Fibroblast of peridontal ligament (primary cell): ENCODE results near the gene SERPINE3.

Experiments used
- DNase-seq: peaks from one replicate; pipeline ENCODE4 v3.0.0-alpha.2; 2010; ENCODE audit errors: extremely low read depth

Gene SERPINE3

GRCh38 chr13:51328488-51328887, 11.0 kb upstream of the SERPINE3 start:
- no peak for DNase-seq

- DNase-seq = peak; percentile 29
Measured at GRCh38 chr13:51329606-51330005, 9.9 kb upstream of the SERPINE3 start.

DNA sequence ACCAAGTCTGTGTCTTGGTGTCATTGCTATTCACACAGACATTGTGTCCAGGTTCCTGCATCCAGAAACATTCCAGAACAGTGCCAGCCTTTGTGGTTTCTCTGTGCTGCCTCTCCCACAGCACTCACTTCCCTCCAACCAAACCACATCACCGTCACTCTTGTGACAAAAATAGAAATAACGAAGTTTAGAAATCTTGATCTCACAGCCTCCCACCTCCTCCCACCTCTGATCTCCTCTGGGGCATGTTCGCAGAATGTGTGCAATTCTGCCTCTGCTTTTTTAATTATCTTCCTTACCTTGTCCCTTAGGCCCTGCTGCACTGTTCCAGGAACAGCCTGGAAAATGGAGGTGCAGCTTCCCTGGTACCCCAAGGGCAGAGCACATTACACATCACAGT, 8.7 kb upstream of the SERPINE3 start:
- peak; percentile 65 for DNase-seq

GRCh38 chr13:51331354-51331861, 8.1 kb upstream of the SERPINE3 start:
- no peak for DNase-seq

GRCh38 chr13:51332566-51333361, 6.7 kb upstream of the SERPINE3 start:
- DNase-seq = no peak

DNA sequence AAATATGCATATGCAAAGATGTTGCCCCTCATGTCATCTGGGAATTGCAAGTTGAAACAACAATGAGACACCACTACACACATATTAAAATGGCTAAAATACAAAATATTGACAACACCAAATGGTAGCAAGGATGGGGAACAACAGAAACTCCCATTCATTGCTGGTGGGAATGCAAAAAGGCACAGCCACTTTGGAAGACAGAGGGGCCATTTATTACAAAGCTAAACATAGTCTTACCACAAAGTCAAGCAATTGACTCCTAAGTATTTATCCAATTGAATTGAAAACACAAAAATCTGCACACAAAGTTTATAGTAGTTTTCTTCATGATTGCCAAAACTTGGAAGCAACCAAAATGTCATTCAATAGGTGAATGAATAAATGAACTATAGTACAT, 6.1 kb upstream of the SERPINE3 start:
- no peak for DNase-seq

DNA sequence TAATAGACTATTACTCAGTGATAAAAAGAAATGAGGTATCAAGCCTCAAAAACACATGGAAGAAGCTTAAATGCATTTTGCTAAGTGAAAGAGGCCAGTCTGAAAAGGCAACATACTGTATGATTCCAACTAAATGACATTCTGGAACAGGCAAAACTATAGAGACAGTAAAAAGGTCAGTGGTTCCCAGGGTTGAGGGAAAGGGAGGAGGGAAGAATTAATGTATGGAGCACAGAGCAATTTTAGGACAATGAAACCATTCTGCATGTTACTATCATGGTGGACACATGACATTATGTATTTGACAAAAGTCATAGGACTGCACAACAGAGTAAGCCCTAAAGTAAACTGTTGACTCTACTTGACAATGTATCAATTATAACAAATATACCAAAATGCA, 5.7 kb upstream of the SERPINE3 start:
- DNase-seq = no peak

GRCh38 chr13:51336746-51337145, 2.7 kb upstream of the SERPINE3 start:
- DNase-seq = no peak

GRCh38 chr13:51339952-51340732, 651 bp downstream of the SERPINE3 start:
- DNase-seq = peak; percentile 31

- DNase-seq = no peak
Measured at GRCh38 chr13:51341232-51341631, 1.7 kb downstream of the SERPINE3 start.

DNA sequence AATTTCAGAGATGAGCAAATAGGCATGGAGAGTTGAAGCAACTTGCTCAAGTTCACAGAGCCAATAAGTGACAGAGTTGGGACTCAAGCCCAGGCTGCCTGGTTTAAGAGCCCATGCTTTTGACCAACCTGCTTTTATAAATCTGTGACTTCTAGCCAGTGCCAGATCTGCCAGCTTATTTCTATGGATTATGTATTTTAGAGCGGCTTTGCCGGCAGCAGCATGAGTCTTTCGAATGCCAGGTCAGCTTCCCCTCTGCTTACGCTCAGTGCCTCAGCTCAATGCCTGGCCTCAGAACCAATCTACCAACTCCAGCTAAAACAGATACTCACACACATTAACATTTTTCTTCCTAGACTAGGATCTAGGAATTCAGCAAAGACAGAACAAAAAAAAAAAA, 2.3 kb downstream of the SERPINE3 start:
- no peak for DNase-seq

GRCh38 chr13:51342706-51343105, 3.2 kb downstream of the SERPINE3 start:
- peak; percentile 69 for DNase-seq

- DNase-seq = no peak
Measured at GRCh38 chr13:51343475-51343874, 4.0 kb downstream of the SERPINE3 start.

DNA sequence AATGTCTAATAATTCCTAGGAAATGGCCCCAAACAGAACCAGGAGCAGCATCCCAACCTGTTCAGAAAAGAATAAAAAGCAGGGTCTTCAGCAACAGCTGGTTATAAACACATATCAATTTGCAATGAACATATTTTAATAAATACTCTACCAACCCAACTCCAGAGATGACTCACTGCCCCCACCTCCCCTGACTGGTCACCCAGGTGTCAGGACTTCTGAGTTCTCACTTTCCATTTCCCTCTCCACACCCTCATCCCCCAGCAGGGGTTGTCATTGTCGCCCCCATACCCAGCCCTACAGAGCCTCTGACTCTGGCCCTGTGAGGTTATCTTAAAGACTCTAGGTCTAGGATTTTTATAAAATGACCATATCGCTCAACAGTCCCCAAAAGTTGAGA, 6.9 kb downstream of the SERPINE3 start:
- DNase-seq = no peak

GRCh38 chr13:51347099-51347498, 7.6 kb downstream of the SERPINE3 start:
- no peak for DNase-seq

GRCh38 chr13:51348069-51348967, 8.8 kb downstream of the SERPINE3 start:
- no peak for DNase-seq

DNA sequence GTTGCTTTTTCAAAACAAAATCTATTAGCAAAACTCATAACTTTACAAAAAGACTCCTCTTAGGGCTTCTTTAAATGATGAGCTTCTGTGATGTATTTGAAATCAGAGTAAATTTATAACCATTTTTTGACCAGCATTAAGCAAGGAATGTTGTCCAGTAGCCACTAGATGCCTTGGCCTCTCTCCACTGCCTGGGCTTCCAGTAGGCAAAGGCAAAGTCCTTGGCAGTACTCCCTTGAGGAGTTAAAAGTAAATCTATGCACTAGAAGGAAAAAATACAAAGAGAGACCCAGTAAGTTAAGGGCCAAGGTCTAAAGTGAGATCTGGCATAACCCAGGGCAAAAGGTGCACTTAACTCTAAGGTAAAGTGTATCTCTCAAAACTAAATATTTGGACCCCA, 9.5 kb downstream of the SERPINE3 start:
- DNase-seq = peak; percentile 41

DNA sequence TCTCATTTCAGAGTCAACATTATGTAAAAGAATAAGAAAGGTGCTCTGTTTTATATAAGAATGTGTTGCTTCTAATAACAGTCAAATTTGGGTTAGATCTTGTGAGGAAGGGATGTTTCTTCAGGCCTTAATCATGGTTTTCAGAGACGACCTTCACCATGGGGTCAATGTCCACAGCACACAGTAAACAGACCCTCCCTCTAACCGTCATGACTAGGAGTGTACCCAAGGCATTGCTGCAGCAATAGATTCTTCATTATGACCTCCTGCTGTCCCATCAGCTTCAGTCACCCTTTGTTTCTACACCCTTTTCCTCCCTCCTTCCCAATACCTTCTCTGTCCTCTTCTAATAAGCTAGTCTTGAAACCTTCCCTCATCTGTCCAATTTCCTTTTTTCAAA, 15.7 kb downstream of the SERPINE3 start:
- DNase-seq = no peak

DNA sequence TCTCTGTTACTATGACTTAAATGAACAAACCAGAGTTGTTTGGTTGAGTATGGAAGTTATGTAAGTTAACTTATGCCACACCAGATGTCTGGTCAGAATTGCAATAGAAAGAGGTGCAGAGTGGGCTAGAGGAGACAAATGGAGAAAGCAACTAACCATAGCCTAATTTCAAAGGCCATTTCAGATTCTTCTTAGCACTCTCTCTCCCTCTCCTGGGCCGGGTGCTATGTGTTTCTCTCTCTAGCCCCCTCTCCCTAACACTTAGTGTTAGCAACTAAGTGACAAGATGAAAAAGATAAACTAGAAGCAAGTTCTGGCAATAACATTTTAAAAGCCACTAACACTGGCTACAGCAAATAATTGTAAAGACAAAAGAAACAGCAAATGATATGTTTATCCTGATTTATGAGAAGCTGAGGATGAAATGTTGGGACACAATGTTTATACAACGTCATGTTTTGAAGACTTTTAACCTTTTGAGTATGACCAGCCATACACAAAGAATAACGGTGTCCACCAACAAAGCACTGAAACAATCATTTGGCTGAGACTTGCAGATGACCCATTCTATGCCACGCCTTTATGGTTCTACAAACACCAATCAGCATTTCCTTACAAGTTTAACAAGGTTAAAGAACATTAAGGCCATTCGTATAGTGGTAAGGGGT, 18.6 kb downstream of the SERPINE3 start:
- no peak for DNase-seq

- no peak for DNase-seq
Measured at GRCh38 chr13:51359352-51359751, 19.9 kb downstream of the SERPINE3 start.

DNA sequence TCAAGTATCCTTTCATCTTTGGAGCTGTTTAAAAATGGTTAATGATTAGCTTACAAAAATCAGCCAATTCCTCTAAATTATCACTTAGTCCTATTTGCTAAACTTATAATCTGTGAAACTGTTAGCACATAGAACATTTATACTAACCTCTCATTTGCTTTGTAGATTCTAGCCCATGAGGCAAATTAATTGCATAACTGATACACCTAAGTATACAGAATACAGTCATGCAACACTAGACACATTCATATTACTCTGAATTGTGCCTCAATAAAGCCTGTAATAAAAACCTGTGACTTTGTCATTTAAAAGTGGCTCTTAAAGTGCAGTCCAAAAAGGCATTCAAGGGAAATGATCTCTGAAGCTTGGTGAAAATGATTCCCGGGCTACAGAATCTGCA, 21.0 kb downstream of the SERPINE3 start:
- DNase-seq = no peak
